Mesenchymal stem cell (in vitro differentiated cells and primary cell): Measurements from ENCODE around the gene KNL1.
A peak's percentile ranks its signal among the peaks of the same experiment; 100 is the strongest.

Source experiments
- DNase-seq: peaks from one replicate; pipeline ENCODE4 v3.0.0-alpha.2; 2013
- H2AFZ ChIP-seq: one replicate; pipeline ENCODE4 v1.6.1; 2013; ENCODE audit warnings: low read depth, mild to moderate bottlenecking, control low read depth, inconsistent platforms, low read length, moderate library complexity
- H2AK5ac ChIP-seq: 2 replicates; pipeline ENCODE4 v1.6.1; 2013; ENCODE audit warnings: low read length, moderate library complexity, mild to moderate bottlenecking, inconsistent platforms; ENCODE audit not compliant: severe bottlenecking
- H2BK120ac ChIP-seq: one replicate; pipeline ENCODE4 v1.6.1; 2013; ENCODE audit warnings: low read depth, mild to moderate bottlenecking, inconsistent platforms, low read length, moderate library complexity
- H2BK12ac ChIP-seq, 2 experiments: one replicate each; pipeline ENCODE4 v1.6.1; 2013; ENCODE audit warnings: inconsistent platforms in 2 of 2, low read length in 2 of 2, mild to moderate bottlenecking in 2 of 2, moderate library complexity in 2 of 2, control low read depth in 1 of 2
- H2BK15ac ChIP-seq: one replicate; pipeline ENCODE4 v1.6.1; 2013; ENCODE audit warnings: mild to moderate bottlenecking, low read depth, inconsistent platforms; ENCODE audit not compliant: poor library complexity, severe bottlenecking
- H2BK5ac ChIP-seq: 2 replicates; pipeline ENCODE4 v1.6.1; 2013; ENCODE audit warnings: low read depth, mild to moderate bottlenecking, low read length, control low read depth, inconsistent platforms; ENCODE audit not compliant: poor library complexity, severe bottlenecking
- H3K14ac ChIP-seq, 2 experiments: one replicate each; pipeline ENCODE4 v1.6.1; 2013; ENCODE audit warnings: inconsistent platforms in 2 of 2, low read length in 2 of 2, control low read depth in 1 of 2, mild to moderate bottlenecking in 1 of 2, moderate library complexity in 1 of 2
- H3K18ac ChIP-seq, 2 experiments: one replicate each; pipeline ENCODE4 v1.6.1; 2013; ENCODE audit warnings: inconsistent platforms in 2 of 2, low read length in 2 of 2, control low read depth in 1 of 2, low read depth in 1 of 2, mild to moderate bottlenecking in 1 of 2
- H3K23ac ChIP-seq, 2 experiments: one replicate each; pipeline ENCODE4 v1.6.1; 2013; ENCODE audit warnings: inconsistent platforms in 2 of 2, low read length in 2 of 2, mild to moderate bottlenecking in 2 of 2, moderate library complexity in 2 of 2, control low read depth in 1 of 2
- H3K27ac ChIP-seq: 2 replicates; pipeline ENCODE4 v1.5.1; 2013; ENCODE audit warnings: mild to moderate bottlenecking, moderate library complexity, low read length, control low read depth, inconsistent platforms; ENCODE audit not compliant: poor library complexity, severe bottlenecking
- H3K27me3 ChIP-seq, 2 experiments: 2 replicates each; pipeline versions ENCODE4 v1.6.1 to v1.7.0; 2013; ENCODE audit warnings: low read length in 2 of 2, mild to moderate bottlenecking in 2 of 2, moderate library complexity in 2 of 2, control low read depth in 1 of 2, inconsistent platforms in 1 of 2; ENCODE audit not compliant: control insufficient read depth in 1 of 2, insufficient read depth in 1 of 2
- H3K36me3 ChIP-seq, 2 experiments: 2 replicates each; pipeline versions ENCODE4 v1.6.1 to v1.7.0; 2013; ENCODE audit warnings: low read length in 2 of 2, control low read depth in 1 of 2, inconsistent platforms in 1 of 2, low read depth in 1 of 2, mild to moderate bottlenecking in 1 of 2; ENCODE audit not compliant: insufficient read depth in 2 of 2, control insufficient read depth in 1 of 2
- H3K4ac ChIP-seq, 2 experiments: one replicate each; pipeline ENCODE4 v1.6.1; 2013; ENCODE audit warnings: inconsistent platforms in 2 of 2, low read length in 2 of 2, mild to moderate bottlenecking in 2 of 2, moderate library complexity in 2 of 2, control low read depth in 1 of 2, low read depth in 1 of 2
- H3K4me1 ChIP-seq: 2 replicates; pipeline ENCODE4 v1.6.1; 2013; ENCODE audit warnings: low read depth, low read length, control low read depth; ENCODE audit not compliant: control insufficient read depth, insufficient read depth
- H3K4me2 ChIP-seq: 2 replicates; pipeline ENCODE4 v1.6.1; 2013; ENCODE audit warnings: low read length, mild to moderate bottlenecking, inconsistent platforms; ENCODE audit not compliant: poor library complexity, severe bottlenecking
- H3K4me3 ChIP-seq, 2 experiments: 2 replicates each; pipeline versions ENCODE4 v1.5.1 to v1.7.0; 2013; ENCODE audit warnings: low read length in 2 of 2, mild to moderate bottlenecking in 2 of 2, control low read depth in 1 of 2, low read depth in 1 of 2; ENCODE audit not compliant: insufficient read depth in 1 of 2
- H3K79me1 ChIP-seq: replicated peaks from 2 replicates; pipeline ENCODE4 v1.6.1; 2013; ENCODE audit warnings: mild to moderate bottlenecking, control low read depth, low read length, inconsistent platforms; ENCODE audit not compliant: poor library complexity, severe bottlenecking
- H3K9ac ChIP-seq: 2 replicates; pipeline ENCODE4 v1.7.0; 2013; ENCODE audit warnings: mild to moderate bottlenecking, low read length, moderate library complexity
- H3K9me3 ChIP-seq: 2 replicates; pipeline ENCODE4 v1.7.0; 2013; ENCODE audit warnings: mild to moderate bottlenecking, low read length; ENCODE audit not compliant: control insufficient read depth
- H4K8ac ChIP-seq: one replicate; pipeline ENCODE4 v1.6.1; 2013; ENCODE audit warnings: inconsistent platforms, mild to moderate bottlenecking, low read length, moderate library complexity
- H4K91ac ChIP-seq: one replicate; pipeline ENCODE4 v1.6.1; 2013; ENCODE audit warnings: mild to moderate bottlenecking, low read length, inconsistent platforms
- WGBS: methylation state at CpG from one replicate; pipeline ENCODE4 v1.1.7; 2013; ENCODE audit warnings: mixed read lengths; 5-methylcytosine and 5-hydroxymethylcytosine counted together

KNL1 gene

DNA sequence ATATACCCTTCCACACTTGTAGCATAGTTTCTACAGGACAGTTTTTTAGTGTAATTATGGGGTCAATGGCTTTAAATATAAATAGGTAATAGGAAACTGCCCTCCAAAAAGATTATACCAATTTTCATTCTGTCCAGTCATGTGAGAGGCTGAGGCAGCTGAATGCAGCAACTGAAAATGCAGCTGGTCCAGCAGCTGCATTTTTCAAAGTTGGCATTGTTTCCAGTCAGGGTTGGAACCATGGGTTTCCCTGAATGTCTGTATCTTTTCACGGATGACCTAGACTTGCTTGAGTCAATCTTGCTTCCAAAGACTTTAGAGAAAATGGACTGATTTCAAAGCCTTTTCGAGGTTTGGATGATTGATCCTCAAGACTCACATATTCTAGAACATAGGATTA, 9.9 kb upstream of the KNL1 start:
- Histone ChIP-seq H2BK5ac (no peak overlapping the region), H3K27me3 (no peaks in the 10 kb centered on the region), H3K4me3 (no peak overlapping the region), H3K23ac (no peak overlapping the region), H3K9ac (no peak overlapping the region), H3K27ac (no peak overlapping the region), H3K4ac (no peak overlapping the region), H4K8ac (no peak overlapping the region), H3K14ac (no peak overlapping the region), H3K18ac (no peak overlapping the region), H2BK120ac (no peak overlapping the region), H3K9me3 (no peaks in the 10 kb centered on the region), H2AK5ac (no peak overlapping the region), H2BK12ac (no peak overlapping the region), H3K36me3 (no peaks in the 10 kb centered on the region), H2AFZ (no peak overlapping the region), H4K91ac (no peak overlapping the region), H2BK15ac (no peak overlapping the region), H3K4me2 (no peak overlapping the region), H3K79me1 (no peaks in the 10 kb centered on the region), H3K4me1 (no peaks in the 10 kb centered on the region)
- DNase-seq = no peak
- WGBS = 0% methylated on average over 1 of the region's 2 CpGs

DNA sequence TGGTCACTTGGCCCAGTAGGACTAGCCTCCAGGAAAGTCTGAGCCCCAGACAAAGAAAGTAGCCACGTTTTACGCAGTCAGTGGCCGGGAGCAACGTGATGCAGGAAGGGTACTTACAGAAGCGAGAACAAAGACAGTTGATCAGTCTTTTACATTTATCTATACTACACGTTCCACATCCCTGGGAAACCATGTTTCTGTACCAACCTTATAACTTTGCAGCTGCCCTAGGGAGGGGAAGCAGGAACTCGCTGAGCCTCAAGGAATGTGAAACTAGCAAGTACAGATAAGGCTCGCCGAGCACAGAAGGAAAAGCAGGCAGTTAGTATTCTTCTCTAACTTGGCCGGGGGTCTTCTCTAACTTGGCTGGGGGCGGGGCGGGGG, 3.4 kb upstream of the KNL1 start:
- DNase-seq = peak; percentile 31
- peak overlapping the region in 1 of 2 experiments; percentile 76 for H3K4me3 ChIP-seq
- H3K9me3 ChIP-seq = no peaks in the 10 kb centered on the region
- H2AFZ ChIP-seq = peak overlapping the region; percentile 36
- peak overlapping the region; percentile 75 for H4K8ac ChIP-seq
- H3K18ac ChIP-seq = no peak overlapping the region
- no peak overlapping the region for H3K4me2 ChIP-seq
- peak overlapping the region; percentile 78 for H3K9ac ChIP-seq
- H3K14ac ChIP-seq = no peak overlapping the region
- no peak overlapping the region for H4K91ac ChIP-seq
- no peaks in the 10 kb centered on the region for H3K36me3 ChIP-seq
- no peak overlapping the region for H2BK15ac ChIP-seq
- H2BK5ac ChIP-seq = no peak overlapping the region
- no peak overlapping the region for H2AK5ac ChIP-seq
- H3K27me3 ChIP-seq = no peaks in the 10 kb centered on the region
- no peak overlapping the region for H3K23ac ChIP-seq
- H3K4me1 ChIP-seq = peaks cover 2% of the 10 kb centered on the region
- 51% methylated on average over 9 of the region's 12 CpGs for WGBS
- H2BK120ac ChIP-seq = no peak overlapping the region
- H3K79me1 ChIP-seq = no peaks in the 10 kb centered on the region
- H3K27ac ChIP-seq = no peak overlapping the region
- H2BK12ac ChIP-seq = peak overlapping the region in 1 of 2 experiments; percentile 83
- no peak overlapping the region for H3K4ac ChIP-seq

DNA sequence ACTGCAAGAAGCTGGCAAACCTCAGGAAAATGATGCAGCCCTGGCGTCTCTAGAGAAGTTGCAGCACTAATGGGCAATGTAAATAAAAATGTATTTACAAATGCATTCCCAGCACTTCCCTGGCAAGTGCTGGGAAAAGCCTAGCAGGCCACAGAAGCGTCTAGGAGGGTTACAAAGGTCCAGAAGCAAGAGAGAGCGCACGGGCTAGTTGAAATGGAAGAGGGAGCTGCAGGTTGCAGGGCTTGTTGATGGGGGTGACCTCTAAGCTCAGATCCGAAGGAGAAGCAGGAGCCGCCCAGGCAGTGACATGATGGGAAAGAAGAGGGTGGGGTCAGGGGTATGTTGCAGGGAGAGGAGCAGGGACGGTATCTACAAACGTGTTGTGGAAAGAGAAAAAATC, 2.7 kb upstream of the KNL1 start:
- no peak for DNase-seq
- no peak overlapping the region for H2BK5ac ChIP-seq
- no peak overlapping the region for H2BK15ac ChIP-seq
- H3K79me1 ChIP-seq = peaks cover 2% of the 10 kb centered on the region
- no peak overlapping the region for H3K4ac ChIP-seq
- H3K36me3 ChIP-seq = no peaks in the 10 kb centered on the region
- H4K91ac ChIP-seq = no peak overlapping the region
- H3K18ac ChIP-seq = peak overlapping the region; percentile 33 to 56
- H3K23ac ChIP-seq = no peak overlapping the region
- H3K27me3 ChIP-seq = no peaks in the 10 kb centered on the region
- no peak overlapping the region for H3K27ac ChIP-seq
- no peak overlapping the region for H3K9ac ChIP-seq
- no peak overlapping the region for H3K14ac ChIP-seq
- peak overlapping the region; percentile 69 for H4K8ac ChIP-seq
- H3K4me2 ChIP-seq = no peak overlapping the region
- peaks cover 2% of the 10 kb centered on the region for H3K4me1 ChIP-seq
- 62% methylated on average over 8 of the region's 8 CpGs for WGBS
- peak overlapping the region; percentile 49 for H2BK120ac ChIP-seq
- H3K9me3 ChIP-seq = no peaks in the 10 kb centered on the region
- peak overlapping the region; percentile 62 for H2AK5ac ChIP-seq
- no peak overlapping the region for H3K4me3 ChIP-seq
- H2BK12ac ChIP-seq = no peak overlapping the region
- H2AFZ ChIP-seq = no peak overlapping the region

DNA sequence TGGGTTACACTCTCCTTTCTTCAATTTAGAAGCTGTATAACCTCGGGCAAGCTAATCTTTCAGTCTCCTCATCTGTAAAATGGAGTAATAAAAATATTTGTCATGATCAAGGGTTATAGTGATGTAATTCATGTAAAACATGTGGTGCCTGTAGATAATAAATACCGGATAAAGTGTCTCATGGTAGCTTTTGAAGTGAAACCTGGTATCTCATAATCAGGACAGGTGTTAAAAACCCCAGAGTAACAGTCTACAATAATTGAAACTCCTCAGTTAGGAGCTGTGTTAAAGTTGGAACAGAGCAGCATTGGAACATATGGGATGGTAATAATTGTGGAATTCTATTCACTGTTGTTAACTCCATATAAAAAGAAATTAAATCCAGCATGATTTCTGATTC, 884 bp upstream of the KNL1 start:
- no peak overlapping the region for H4K8ac ChIP-seq
- H3K79me1 ChIP-seq = peaks cover 7% of the 10 kb centered on the region
- no peak for DNase-seq
- H3K36me3 ChIP-seq = no peaks in the 10 kb centered on the region
- H2AK5ac ChIP-seq = no peak overlapping the region
- H3K18ac ChIP-seq = no peak overlapping the region
- no peaks in the 10 kb centered on the region for H3K27me3 ChIP-seq
- H3K23ac ChIP-seq = no peak overlapping the region
- no peak overlapping the region for H2BK15ac ChIP-seq
- H2BK12ac ChIP-seq = no peak overlapping the region
- no peak overlapping the region for H3K4me3 ChIP-seq
- no peak overlapping the region for H3K27ac ChIP-seq
- 71% methylated on average over 1 of the region's 2 CpGs for WGBS
- H2AFZ ChIP-seq = no peak overlapping the region
- peaks cover 2% of the 10 kb centered on the region for H3K4me1 ChIP-seq
- H3K9me3 ChIP-seq = no peaks in the 10 kb centered on the region
- H3K4me2 ChIP-seq = no peak overlapping the region
- H4K91ac ChIP-seq = no peak overlapping the region
- H3K9ac ChIP-seq = no peak overlapping the region
- H3K4ac ChIP-seq = no peak overlapping the region
- H2BK5ac ChIP-seq = no peak overlapping the region
- H3K14ac ChIP-seq = no peak overlapping the region
- H2BK120ac ChIP-seq = no peak overlapping the region
